Kidney glomerular epithelial cell (primary cell): Measurements from ENCODE around the gene PRKX.
"Not testable (repeated sequence)": the region's sequence is repeated elsewhere in the genome, so short reads cannot be mapped to it uniquely, and the experiment has no call there.

Experiments
- DNase-seq: peaks from one replicate; lab custom pipeline; 2025; lab: John Stamatoyannopoulos, UW

PRKX gene

GRCh38 chrX:3653111-3653510 is 60.3 kb downstream of the PRKX start:
- DNase-seq, result no peak

- no peak for DNase-seq
Observed at GRCh38 chrX:3651277-3651676, 62.2 kb downstream of the PRKX start.

GRCh38 chrX:3648084-3648483 is 65.4 kb downstream of the PRKX start:
- DNase-seq, result no peak

- not testable (repeated sequence) for DNase-seq
Observed at GRCh38 chrX:3639858-3640631, 73.4 kb downstream of the PRKX start.

GRCh38 chrX:3639236-3639635 is 74.2 kb downstream of the PRKX start:
- no peak for DNase-seq

- DNase-seq, result no peak
Observed at GRCh38 chrX:3638280-3638873, 75.1 kb downstream of the PRKX start.

- DNase-seq, result no peak
Observed at GRCh38 chrX:3636803-3637202, 76.6 kb downstream of the PRKX start.

- no peak for DNase-seq
Observed at GRCh38 chrX:3631196-3631595, 82.3 kb downstream of the PRKX start.

GRCh38 chrX:3627594-3627993 is 85.9 kb downstream of the PRKX start:
- no peak for DNase-seq

- DNase-seq, result no peak
Observed at GRCh38 chrX:3621414-3621813, 92.0 kb downstream of the PRKX start.

- DNase-seq, result not testable (repeated sequence)
Observed at GRCh38 chrX:3611744-3612143, 101.7 kb downstream of the PRKX start.

- peak; percentile 70 for DNase-seq
Observed at GRCh38 chrX:3609810-3610209, 103.6 kb downstream of the PRKX start.

- DNase-seq, result no peak
Observed at GRCh38 chrX:3603026-3603661, 110.3 kb downstream of the PRKX start.

GRCh38 chrX:3599802-3600430 is 113.5 kb downstream of the PRKX start:
- DNase-seq, result no peak

GRCh38 chrX:3598709-3599108 is 114.7 kb downstream of the PRKX start:
- no peak for DNase-seq

- no peak for DNase-seq
Observed at GRCh38 chrX:3598046-3598605, 115.3 kb downstream of the PRKX start.

- DNase-seq, result no peak
Observed at GRCh38 chrX:3592184-3592583, 121.3 kb downstream of the PRKX start.

- no peak for DNase-seq
Observed at GRCh38 chrX:3589474-3589873, 124.0 kb downstream of the PRKX start.

GRCh38 chrX:3585719-3586118 is 127.7 kb downstream of the PRKX start:
- DNase-seq, result no peak

GRCh38 chrX:3584415-3584996 is 128.9 kb downstream of the PRKX start:
- DNase-seq, result no peak

GRCh38 chrX:3582451-3582850 is 131.0 kb downstream of the PRKX start:
- DNase-seq, result no peak

- DNase-seq, result no peak
Observed at GRCh38 chrX:3581609-3582108, 131.8 kb downstream of the PRKX start.
